HG02840 (cell line): ENCODE data around the gene KIAA1614.

Experiments used
- ATAC-seq: cut with Tn5 transposase; IDR thresholded peaks from one replicate; pipeline ENCODE4 v1.9.1; 2021; ENCODE audit warnings: mild to moderate bottlenecking, moderate library complexity, moderate number of reproducible peaks; ENCODE audit not compliant: unreplicated experiment, low FRiP score

KIAA1614 gene

DNA sequence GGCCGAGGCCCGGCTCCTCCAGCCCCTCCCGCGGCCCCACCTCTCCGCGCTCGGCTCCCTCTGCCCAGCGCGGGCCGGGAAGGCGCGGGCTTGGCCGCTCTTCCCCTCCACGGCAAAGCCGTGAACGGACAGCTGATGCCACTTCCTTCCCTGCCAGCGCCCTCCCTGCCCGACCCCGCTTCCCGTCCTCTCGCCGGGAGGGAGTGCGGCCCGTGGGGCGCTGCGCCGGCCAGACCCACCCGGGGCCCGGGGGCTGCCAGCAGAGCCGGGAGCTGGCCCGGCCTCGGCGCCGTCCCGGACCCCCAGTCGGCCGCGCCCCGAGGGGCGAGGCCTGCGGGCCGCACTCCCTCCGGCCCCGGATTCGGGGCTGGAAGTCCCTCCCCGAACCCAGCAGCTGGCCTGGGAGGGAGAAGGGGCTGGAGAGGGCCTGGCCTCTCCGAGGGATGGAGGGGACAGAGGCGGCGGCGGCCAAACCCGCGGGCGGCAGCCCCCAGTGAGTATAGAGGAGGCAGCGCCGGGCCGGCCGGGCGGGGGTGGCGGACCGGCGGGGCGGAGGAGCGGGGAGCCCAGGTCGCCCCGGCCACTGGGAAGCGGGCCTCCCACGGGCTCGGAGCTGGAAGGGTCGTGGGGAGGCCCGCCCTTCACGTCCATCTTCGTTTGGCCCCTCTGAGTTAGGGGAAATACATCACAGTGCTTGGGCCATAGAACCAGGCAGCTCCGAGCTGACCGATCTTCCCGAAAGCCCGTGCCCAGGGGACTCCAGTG, at the start of gene KIAA1614:
TSS of gene KIAA1614 (plus strand) at position 97 of the 765 bp plus-strand sequence. CDS start at position 444, 347 bp downstream.
- no peak for ATAC-seq

GRCh38 chr1:180863158-180863775, 49.4 kb upstream of the KIAA1614 start:
- ATAC-seq = no peak

DNA sequence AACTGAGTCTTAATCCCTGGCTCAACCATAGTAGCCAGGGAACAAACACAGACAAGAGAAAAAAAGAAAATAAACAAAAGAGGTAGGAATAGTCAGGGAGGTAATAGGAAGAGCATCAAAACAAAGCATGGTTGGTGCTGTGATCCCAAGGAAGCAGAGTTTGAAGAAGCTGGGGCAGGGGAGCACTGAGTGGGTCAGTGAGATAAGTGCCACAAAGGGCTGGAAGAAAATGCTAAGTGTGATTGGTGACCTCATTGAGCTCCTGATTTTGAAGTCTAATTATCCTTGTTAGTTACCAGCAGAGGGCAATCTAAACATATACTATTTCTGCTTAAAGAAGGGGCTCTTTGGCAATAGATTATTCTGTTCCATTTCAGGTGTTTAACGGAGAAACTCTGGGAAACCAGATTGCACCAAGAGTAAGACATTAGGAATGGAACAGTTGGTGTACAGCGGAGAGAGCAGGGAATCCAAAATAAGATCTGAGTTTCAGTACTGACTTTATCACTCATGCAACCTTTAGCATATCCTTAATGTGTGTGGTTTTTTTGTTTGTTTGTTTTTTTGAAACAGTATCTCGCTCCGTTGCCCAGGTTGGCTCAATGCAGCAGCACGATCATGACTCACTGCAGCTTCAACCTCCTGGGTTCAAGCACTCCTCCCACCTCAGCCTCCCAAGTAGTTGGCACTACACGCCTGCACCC, 30.7 kb upstream of the KIAA1614 start:
- ATAC-seq = no peak

DNA sequence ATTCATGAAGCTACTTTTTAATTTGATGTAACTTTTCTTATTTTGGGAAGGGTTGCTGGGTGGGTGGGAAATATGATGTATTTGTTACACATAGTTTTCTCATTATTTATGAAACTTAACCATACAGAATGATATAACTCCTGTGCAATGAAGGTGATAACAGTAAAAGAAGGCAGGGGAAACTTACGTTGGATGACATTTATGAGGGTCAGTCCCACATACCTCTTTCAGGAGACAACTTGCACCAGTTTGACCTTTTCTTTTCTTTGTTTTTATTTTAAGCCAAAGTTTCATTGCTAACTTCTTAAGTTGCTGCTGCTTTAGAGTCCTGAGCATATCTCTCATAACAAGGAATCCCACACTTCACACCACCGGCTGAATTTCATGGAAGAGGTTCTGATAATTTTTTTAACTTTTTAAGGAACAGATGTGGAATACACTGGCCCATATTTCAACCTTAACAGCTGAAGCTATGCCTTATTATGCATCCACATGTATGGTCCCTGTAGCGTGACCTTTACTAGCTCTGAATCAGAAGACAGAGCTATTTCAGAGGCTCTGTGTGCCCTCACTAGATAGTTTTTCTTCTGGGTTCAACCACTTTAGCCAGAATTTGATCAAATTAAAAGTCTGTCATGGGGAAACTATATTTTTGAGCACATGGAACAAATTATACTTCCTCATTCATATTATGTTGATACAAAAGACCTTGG, 28.0 kb upstream of the KIAA1614 start:
- no peak for ATAC-seq

GRCh38 chr1:180886338-180886737, 26.4 kb upstream of the KIAA1614 start:
- ATAC-seq = no peak

DNA sequence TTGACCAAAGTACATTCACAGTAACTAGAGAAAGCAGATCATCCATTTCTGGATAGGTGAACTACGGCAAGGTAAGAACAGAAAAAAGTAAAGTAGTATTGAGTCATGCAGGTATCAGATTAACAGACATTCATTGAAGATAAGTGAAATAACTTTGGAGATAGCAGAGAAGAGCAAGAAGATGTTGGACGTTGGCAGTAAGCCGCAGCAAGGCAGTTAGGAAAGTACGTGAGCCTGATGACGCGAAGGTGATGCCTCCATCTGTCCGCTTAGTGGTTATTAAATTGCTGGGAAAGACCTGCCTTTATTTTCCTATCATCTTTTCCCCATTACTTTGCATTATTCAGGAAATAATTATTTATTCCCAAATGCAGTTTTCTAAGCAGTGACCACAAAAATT, 24.9 kb upstream of the KIAA1614 start:
- ATAC-seq = no peak

- no peak for ATAC-seq
These were observed 23.8 kb upstream of the KIAA1614 start for GRCh38 chr1:180888870-180889269.

DNA sequence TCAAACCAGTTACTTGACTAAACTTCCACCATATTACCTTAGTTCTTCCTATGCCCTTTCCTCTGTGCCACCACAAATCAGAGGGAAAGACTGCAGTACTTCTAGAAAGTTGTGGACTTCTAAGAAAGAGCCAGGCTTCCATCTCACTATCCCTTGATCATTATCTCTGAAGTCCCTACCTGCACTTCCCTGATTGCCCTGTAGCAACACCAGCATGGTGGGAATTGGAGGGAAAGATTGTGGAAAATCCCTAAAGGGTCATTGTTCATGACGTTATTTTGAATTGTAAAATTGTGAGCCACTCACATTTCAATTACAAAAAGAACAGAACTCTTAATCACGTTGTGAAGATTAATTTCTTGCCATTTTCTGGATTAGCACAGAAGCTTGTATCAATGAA, 23.4 kb upstream of the KIAA1614 start:
- no peak for ATAC-seq

- no peak for ATAC-seq
These were observed 20.4 kb upstream of the KIAA1614 start for GRCh38 chr1:180892272-180892671.

- ATAC-seq = no peak
These were observed 20.0 kb upstream of the KIAA1614 start for GRCh38 chr1:180892675-180893074.

DNA sequence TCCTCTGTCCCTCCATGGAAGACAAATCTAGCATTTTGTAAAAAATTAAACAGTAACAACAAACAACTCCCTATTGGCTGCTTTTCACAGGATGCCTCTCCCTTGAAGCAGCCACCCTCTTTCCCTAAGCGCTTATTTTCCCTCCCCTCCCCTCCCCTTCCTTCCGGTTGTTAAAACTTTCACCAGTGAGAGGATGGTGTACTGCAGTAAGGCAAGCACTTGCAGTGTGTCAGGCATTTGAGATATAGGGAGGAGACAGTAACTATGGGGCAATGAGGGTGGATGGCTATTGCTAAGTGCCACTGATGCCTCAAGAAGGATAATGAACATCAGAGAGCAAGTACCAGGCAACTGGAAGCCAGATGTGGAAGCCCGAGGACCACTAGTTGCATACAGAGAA, 19.1 kb upstream of the KIAA1614 start:
- ATAC-seq = no peak

DNA sequence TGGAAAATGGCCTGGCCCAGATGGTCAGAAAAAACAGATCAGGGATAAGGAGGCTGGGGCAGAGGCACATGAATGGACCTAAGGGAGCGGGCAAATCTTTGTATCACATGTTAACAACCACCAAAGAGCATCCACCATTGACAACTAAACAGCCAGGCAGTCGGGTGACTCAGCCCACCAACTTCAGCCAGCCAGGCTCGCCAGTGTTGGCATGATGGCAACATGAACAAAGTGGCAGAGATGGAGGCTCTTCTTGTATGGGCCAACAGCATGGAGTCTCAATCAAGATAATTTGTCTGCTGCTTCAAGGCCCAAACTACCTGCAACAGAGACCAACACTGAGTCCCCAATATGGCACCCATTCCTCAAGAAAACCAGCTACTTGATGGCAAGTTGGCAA, 16.5 kb upstream of the KIAA1614 start:
- no peak for ATAC-seq

DNA sequence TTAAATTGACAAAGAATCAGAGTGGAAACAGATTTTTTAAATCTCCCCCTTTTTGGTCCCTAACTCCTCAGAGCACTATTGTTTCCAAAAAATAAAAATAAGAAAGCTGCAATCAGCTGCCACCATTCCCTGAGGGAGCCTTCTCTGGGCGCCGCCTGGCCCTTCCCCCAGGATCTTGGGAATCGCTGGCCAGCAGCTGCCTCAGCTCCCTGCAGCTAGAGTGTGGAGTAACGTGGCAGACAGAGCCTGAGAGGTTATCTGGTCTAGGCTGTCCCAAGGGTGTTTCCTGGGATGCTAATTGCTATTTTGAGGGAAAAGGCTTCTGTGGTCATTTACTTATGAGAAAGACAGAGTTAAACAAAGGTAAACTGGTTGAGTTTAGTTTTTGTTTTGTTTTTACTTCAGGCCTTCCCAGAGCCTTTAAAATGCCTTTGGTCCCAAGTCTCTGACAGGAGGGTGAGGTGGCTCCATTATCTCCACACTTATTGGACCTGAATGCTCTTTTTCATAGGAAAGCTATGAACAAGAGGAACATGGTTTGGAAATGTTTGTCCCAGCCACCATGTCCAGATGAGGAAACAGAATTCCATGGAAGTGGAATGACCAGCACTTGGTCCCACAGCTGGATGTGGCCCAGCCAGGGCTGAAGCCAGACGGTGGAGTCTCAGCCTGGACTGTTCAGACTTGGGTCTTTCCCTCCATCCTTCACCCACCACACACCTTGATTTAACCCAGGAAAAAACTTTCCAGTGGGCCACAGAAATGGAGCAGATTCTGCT, 14.1 kb upstream of the KIAA1614 start:
- ATAC-seq = no peak

DNA sequence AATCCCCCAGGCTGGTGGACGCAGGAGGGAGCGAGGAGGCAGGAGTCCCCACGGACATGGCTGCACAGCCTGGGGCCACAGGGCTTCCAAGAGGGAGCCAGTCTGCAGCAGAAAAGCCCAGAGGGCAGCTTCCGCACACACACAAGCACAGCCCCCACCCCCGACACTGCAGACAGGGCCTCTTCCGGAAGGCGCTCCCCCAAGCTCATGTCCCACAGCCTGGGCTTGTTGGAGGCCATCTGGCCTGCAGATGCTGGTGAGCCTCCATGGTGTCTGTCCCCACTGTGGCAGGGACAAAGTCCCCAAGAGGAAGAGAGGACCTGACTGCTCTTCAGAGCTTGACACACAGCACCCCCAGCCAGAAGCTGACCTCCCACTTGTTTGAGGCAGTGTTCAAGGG, 13.4 kb upstream of the KIAA1614 start:
- no peak for ATAC-seq

GRCh38 chr1:180901076-180901990, 11.4 kb upstream of the KIAA1614 start:
- ATAC-seq = no peak

GRCh38 chr1:180902541-180902940, 10.2 kb upstream of the KIAA1614 start:
- ATAC-seq = no peak

- ATAC-seq = no peak
These were observed 6.8 kb upstream of the KIAA1614 start for GRCh38 chr1:180905927-180906326.

GRCh38 chr1:180906511-180906910, 6.2 kb upstream of the KIAA1614 start:
- ATAC-seq = no peak
